Right lobe of liver (tissue), 6 donors: ENCODE measurements around the gene APOL6. TPM values are rescaled to one million over a fixed set of nuclear protein-coding genes. Genes with fewer than 3 reads are reported as not detected.

Experiments
- ATAC-seq, 4 donors: fragments of 200-7000 bp; cut with Tn5 transposase; one replicate each; pipeline ENCODE4 v1.9.1; 2020; ENCODE audit warnings: mild to moderate bottlenecking in 4 of 4, moderate library complexity in 4 of 4
- DNase-seq, 3 donors: peaks; one replicate each; pipeline ENCODE4 v3.0.0-alpha.2; 2020
- H3K27ac ChIP-seq, 3 donors: fragments of 200-600 bp; one replicate each; pipeline ENCODE4 v1.8.0; 2022
- H3K27me3 ChIP-seq, 2 donors: fragments of 200-600 bp; one replicate each; pipeline ENCODE4 v1.8.0; 2022
- H3K36me3 ChIP-seq, 4 donors: fragments of 200-600 bp; sonication (generic) in 1 of 4; one replicate each; pipeline versions ENCODE4 v1.5.1 to v1.8.0; 2017 to 2022; ENCODE audit warnings: control low read depth in 1 of 4
- H3K4me1 ChIP-seq, 4 donors: fragments of 200-600 bp; sonication (generic) in 1 of 4; one replicate each; pipeline versions ENCODE4 v1.5.1 to v1.8.0; 2017 to 2022; ENCODE audit warnings: control low read depth in 1 of 4
- H3K4me3 ChIP-seq, 3 donors: fragments of 200-600 bp; one replicate each; pipeline ENCODE4 v1.8.0; 2022
- H3K9me3 ChIP-seq, 4 donors: fragments of 200-600 bp; sonication (generic) in 1 of 4; one replicate each; pipeline versions ENCODE4 v1.5.1 to v1.8.0; 2017 to 2022; ENCODE audit warnings: control low read depth in 1 of 4
- CTCF ChIP-seq, 4 donors: fragments of 200-600 bp in 3 of 4; fragments of 450-650 bp in 1 of 4; IDR thresholded peaks; one replicate each; pipeline versions ENCODE4 v1.5.1 to v1.8.0; 2016 to 2022; ENCODE audit warnings: antibody characterized with exemption in 4 of 4, mild to moderate bottlenecking in 2 of 4
- POLR2A ChIP-seq: fragments of 450-650 bp; IDR thresholded peaks from one replicate; pipeline ENCODE4 v1.6.1; 2017; ENCODE audit warnings: antibody characterized with exemption, mild to moderate bottlenecking
- WGBS: methylation state at CpG from one replicate; pipeline ENCODE4 v1.1.6; 2018; ENCODE audit warnings: low coverage, low lambda C conversion rate; ENCODE audit not compliant: insufficient coverage; ENCODE audit errors: missing lambda C conversion rate; 5-methylcytosine and 5-hydroxymethylcytosine counted together
- intact Hi-C, 2 donors: fragments of 100-400 bp; cut with DNase I; formaldehyde crosslinking; loops; one replicate each; pipeline versions ENCODE4 v1.11.2 to v1.14.1; 2022
- total RNA-seq, 6 experiments: library from RNA; depleted of rRNA in 2 of 6; stranded (reverse); fragments of >200 nt in 2 of 6; fragmentation: NEBNext Ultra II Directional in 3 of 6; extraction: Animal tissue kit (Norgen Biotek cat#: 25700) in 3 of 6; gene quantifications; one replicate each; pipeline versions ENCODE4 v1.1.0 to v1.2.4, GENCODE V29; 2016 to 2023
- donor health status: DM: no; HTN: yes; CAD: no.
- donor health status: DM: no; HTN: no; CAD: no.
- donor health status: DM: no; HTN: no; CAD: no.
- donor health status: DM: no; HTN: yes; CAD: no.
- donor health status: DM: no; HTN: yes; CAD: no.

Gene APOL6
- total RNA-seq, 6 experiments from 2014 or later, result 33.5 to 42.7 (median 39.6) TPM

GRCh38 chr22:35629406-35630216 lies 18.6 kb upstream of the APOL6 start:
- H3K4me1 ChIP-seq, result no peaks in the 10 kb centered on the region
- H3K4me3 ChIP-seq, result no peak overlapping the region
- ATAC-seq (peak in 1 of 4 donors; percentile 6), DNase-seq (peak in 1 of 3 donors; percentile 42)
- H3K9me3 ChIP-seq, result no peaks in the 10 kb centered on the region
- TF ChIP-seq CTCF (IDR thresholded peaks at IDR 0.05), result no peak
- TF ChIP-seq POLR2A, result no peak
- no peak overlapping the region for H3K27ac ChIP-seq
- intact Hi-C loops, result loop anchor here (5.0 to 10.0 kb wide), 3 partner anchors 105 to 493 kb away; no protein-coding TSS in a partner anchor
- 41% methylated on average over 9 of the region's 9 CpGs for WGBS
- no peaks in the 10 kb centered on the region for H3K27me3 ChIP-seq
- H3K36me3 ChIP-seq, result no peaks in the 10 kb centered on the region

GRCh38 chr22:35630387-35630793 lies 17.9 kb upstream of the APOL6 start:
- Histone ChIP-seq H3K27ac (no peak overlapping the region), H3K4me3 (no peak overlapping the region), H3K36me3 (no peaks in the 10 kb centered on the region), H3K9me3 (no peaks in the 10 kb centered on the region), H3K27me3 (no peaks in the 10 kb centered on the region), H3K4me1 (no peaks in the 10 kb centered on the region)
- WGBS, result 82% methylated on average over 2 of the region's 4 CpGs
- no peak for TF ChIP-seq CTCF (IDR thresholded peaks at IDR 0.05)
- no peak for TF ChIP-seq POLR2A
- ATAC-seq (no peak), DNase-seq (no peak)
- intact Hi-C loops, result loop anchor here (10.0 kb wide), 2 partner anchors 104 to 294 kb away; no protein-coding TSS in a partner anchor

GRCh38 chr22:35630891-35631290 lies 17.4 kb upstream of the APOL6 start:
- H3K36me3 ChIP-seq, result no peaks in the 10 kb centered on the region
- no peaks in the 10 kb centered on the region for H3K4me1 ChIP-seq
- DNase-seq (no peak), ATAC-seq (no peak)
- WGBS, result 93% methylated on average over 8 of the region's 9 CpGs
- no peaks in the 10 kb centered on the region for H3K27me3 ChIP-seq
- TF ChIP-seq CTCF (IDR thresholded peaks at IDR 0.05), result no peak
- TF ChIP-seq POLR2A, result no peak
- no peaks in the 10 kb centered on the region for H3K9me3 ChIP-seq
- intact Hi-C loops, result loop anchor here (10.0 kb wide), 2 partner anchors 104 to 294 kb away; no protein-coding TSS in a partner anchor
- no peak overlapping the region for H3K4me3 ChIP-seq
- no peak overlapping the region for H3K27ac ChIP-seq

- Histone ChIP-seq H3K4me3 (no peak overlapping the region), H3K27ac (no peak overlapping the region), H3K27me3 (no peaks in the 10 kb centered on the region), H3K4me1 (no peaks in the 10 kb centered on the region), H3K9me3 (no peaks in the 10 kb centered on the region), H3K36me3 (no peaks in the 10 kb centered on the region)
- TF ChIP-seq POLR2A, result no peak
- peak; percentile 46 to 61 (median 59) for TF ChIP-seq CTCF (IDR thresholded peaks at IDR 0.05)
- 71% methylated on average over 3 of the region's 5 CpGs for WGBS
- DNase-seq (peak in 1 of 3 donors; percentile 56), ATAC-seq (peak; percentile 26 to 50 (median 46))
- intact Hi-C loops, result loop anchor here (10.0 kb wide), 2 partner anchors 103 to 293 kb away; no protein-coding TSS in a partner anchor
Observed at GRCh38 chr22:35631597-35631996, 16.6 kb upstream of the APOL6 start.
